Thyroid gland (tissue), 4 donors: ENCODE results near the gene GBE1. TPM values are rescaled to one million over a fixed set of nuclear protein-coding genes. Genes with fewer than 3 reads are reported as not detected.
A peak's percentile ranks its signal among the peaks of the same experiment; 100 is the strongest.

Experiments
- DNase-seq, 2 donors: peaks; one replicate each; pipeline ENCODE4 v3.0.0-alpha.2; 2019
- H3K27ac ChIP-seq, 3 donors: fragments of 200-600 bp; sonication (generic); 1 replicate in 2 of 3; 2 replicates in 1 of 3; pipeline ENCODE4 v1.5.1; 2016 to 2019; ENCODE audit warnings: mild to moderate bottlenecking in 1 of 3, moderate library complexity in 1 of 3
- H3K27me3 ChIP-seq: fragments of 200-600 bp; sonication (generic); one replicate; pipeline ENCODE4 v1.5.1; 2019
- H3K36me3 ChIP-seq, 2 donors: fragments of 200-600 bp; sonication (generic); one replicate each; pipeline ENCODE4 v1.5.1; 2016 to 2019
- H3K4me1 ChIP-seq, 2 donors: fragments of 200-600 bp; sonication (generic); one replicate each; pipeline ENCODE4 v1.5.1; 2017 to 2019
- H3K4me3 ChIP-seq, 3 donors: fragments of 200-600 bp; sonication (generic); replicated peaks in 1 of 3; 1 replicate in 2 of 3; 2 replicates in 1 of 3; pipeline ENCODE4 v1.5.1; 2016; ENCODE audit warnings: mild to moderate bottlenecking in 1 of 3
- H3K9me3 ChIP-seq: fragments of 200-600 bp; sonication (generic); one replicate; pipeline ENCODE4 v1.5.1; 2017
- POLR2A ChIP-seq, 2 donors: fragments of 450-650 bp; IDR thresholded peaks; one replicate each; pipeline ENCODE4 v1.6.1; 2017; ENCODE audit warnings: antibody characterized with exemption in 2 of 2, mild to moderate bottlenecking in 2 of 2, moderate library complexity in 1 of 2
- WGBS, 2 donors: methylation state at CpG; one replicate each; pipeline ENCODE4 v1.1.5; 2017; 5-methylcytosine and 5-hydroxymethylcytosine counted together
- intact Hi-C: fragments of 100-400 bp; cut with DNase I; formaldehyde crosslinking; loops from one replicate; pipeline ENCODE4 v1.15.1; 2023
- total RNA-seq, 4 donors: library from RNA; depleted of rRNA; stranded (reverse); fragments of >200 nt; gene quantifications; one replicate each; pipeline ENCODE4 v1.2.3, GENCODE V29; 2016
- TF ChIP-seq, protein P1 (sequence below), 6 experiments: fragments of 200-600 bp in 3 of 6; fragments of 450-650 bp in 3 of 6; sonication (generic) in 3 of 6; IDR thresholded peaks; one replicate each; pipeline ENCODE4 v1.5.1; 2016 to 2019; ENCODE audit warnings: antibody characterized with exemption in 6 of 6, mild to moderate bottlenecking in 2 of 6, inconsistent platforms in 1 of 6, moderate library complexity in 1 of 6

Gene GBE1
- 10 to 100 TPM; 33.4 to 58.4 (median 40.8) TPM for total RNA-seq

DNA sequence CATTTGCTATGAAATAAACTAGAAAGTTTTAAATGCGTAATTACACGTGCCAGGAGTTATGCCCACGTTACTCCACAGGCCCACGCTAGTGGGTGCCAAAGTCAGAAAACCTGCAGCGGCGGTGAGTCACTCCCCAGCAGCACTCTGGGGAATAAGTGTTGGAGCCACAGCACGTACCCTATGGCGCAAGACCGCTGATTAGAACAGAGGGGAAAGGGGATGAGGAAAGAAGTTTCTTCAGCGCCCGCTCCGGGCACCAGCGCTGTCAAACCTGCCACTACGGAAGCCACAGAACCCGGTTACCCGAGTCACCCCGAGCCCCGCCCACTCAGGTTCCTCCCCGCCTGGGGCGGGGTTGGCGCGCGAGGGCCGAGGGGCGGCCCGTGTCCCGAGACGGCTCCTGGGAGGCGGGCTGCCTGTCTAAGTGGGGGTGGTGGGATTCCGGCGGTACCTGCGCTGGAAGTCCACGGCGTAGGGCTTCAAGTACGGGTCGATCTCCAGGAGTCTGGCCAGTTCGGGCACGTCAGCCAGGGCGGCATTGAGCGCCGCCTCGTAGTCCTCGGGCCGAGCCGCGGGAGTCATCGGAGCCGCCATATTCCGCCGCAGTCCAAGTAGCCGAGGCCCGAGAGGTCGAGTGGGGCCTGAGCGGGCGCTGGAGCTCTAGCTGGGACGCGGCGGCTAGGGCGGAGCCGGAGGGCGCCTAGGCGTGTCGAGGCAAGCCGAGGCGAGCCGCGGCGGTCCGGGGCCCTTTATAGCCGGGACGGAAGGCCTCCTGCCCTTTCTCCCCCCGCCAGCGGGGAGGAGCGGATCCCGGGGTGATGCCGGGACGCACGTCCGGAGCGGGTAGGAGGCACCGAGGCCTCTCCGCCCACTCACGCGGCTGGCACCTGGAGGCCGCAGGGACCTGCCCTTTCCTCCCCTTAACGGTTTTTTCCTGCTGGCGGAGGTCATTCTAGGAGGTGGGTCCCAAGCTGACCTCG lies at the start of gene GBE1:
Gene GBE1, minus strand, starts transcription at position 722 of the 980 bp plus-strand sequence. Its CDS starts 128 bp downstream, at position 594.
- peak; percentile 92 to 93 for DNase-seq
- peaks cover 18 to 22% of the 10 kb centered on the region in 2 donors for H3K4me1 ChIP-seq
- intact Hi-C loops, result no loop called here
- peak within 1 kb of the TSS; percentile 98 to 99 (median 99) for H3K27ac ChIP-seq
- H3K4me3 ChIP-seq, result peak within 1 kb of the TSS; percentile 2 to 58 (median 57)
- TF ChIP-seq, protein P1, sequence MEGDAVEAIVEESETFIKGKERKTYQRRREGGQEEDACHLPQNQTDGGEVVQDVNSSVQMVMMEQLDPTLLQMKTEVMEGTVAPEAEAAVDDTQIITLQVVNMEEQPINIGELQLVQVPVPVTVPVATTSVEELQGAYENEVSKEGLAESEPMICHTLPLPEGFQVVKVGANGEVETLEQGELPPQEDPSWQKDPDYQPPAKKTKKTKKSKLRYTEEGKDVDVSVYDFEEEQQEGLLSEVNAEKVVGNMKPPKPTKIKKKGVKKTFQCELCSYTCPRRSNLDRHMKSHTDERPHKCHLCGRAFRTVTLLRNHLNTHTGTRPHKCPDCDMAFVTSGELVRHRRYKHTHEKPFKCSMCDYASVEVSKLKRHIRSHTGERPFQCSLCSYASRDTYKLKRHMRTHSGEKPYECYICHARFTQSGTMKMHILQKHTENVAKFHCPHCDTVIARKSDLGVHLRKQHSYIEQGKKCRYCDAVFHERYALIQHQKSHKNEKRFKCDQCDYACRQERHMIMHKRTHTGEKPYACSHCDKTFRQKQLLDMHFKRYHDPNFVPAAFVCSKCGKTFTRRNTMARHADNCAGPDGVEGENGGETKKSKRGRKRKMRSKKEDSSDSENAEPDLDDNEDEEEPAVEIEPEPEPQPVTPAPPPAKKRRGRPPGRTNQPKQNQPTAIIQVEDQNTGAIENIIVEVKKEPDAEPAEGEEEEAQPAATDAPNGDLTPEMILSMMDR (IDR thresholded peaks at IDR 0.05), result peak in 4 of 6 experiments; percentile 23 to 43 (median 38)
- peak; percentile 36 to 90 for TF ChIP-seq POLR2A (IDR thresholded peaks at IDR 0.05)
- no peaks in the 10 kb centered on the region for H3K36me3 ChIP-seq
- no peaks in the 10 kb centered on the region for H3K9me3 ChIP-seq
- 0 to 1% methylated on average over 31 to 48 of the region's 88 CpGs for WGBS, 2 donors
- H3K27me3 ChIP-seq, result no peaks in the 10 kb centered on the region

- 64 to 71% methylated on average over 2 of the region's 2 CpGs for WGBS, 2 donors
- no peak for DNase-seq
- no peaks in the 10 kb centered on the region for H3K9me3 ChIP-seq
- H3K4me3 ChIP-seq, result no peak overlapping the region
- TF ChIP-seq, protein P1 (IDR thresholded peaks at IDR 0.05), result no peak
- TF ChIP-seq POLR2A (IDR thresholded peaks at IDR 0.05), result no peak
- no peaks in the 10 kb centered on the region for H3K27me3 ChIP-seq
- no peaks in the 10 kb centered on the region for H3K4me1 ChIP-seq
- H3K36me3 ChIP-seq, result no peaks in the 10 kb centered on the region
- no peak overlapping the region for H3K27ac ChIP-seq
- intact Hi-C loops, result no loop called here
These were observed 47.5 kb upstream of the GBE1 start for GRCh38 chr3:81808900-81809299.

- DNase-seq, result no peak
- Histone ChIP-seq H3K9me3 (no peaks in the 10 kb centered on the region), H3K36me3 (no peaks in the 10 kb centered on the region), H3K27me3 (no peaks in the 10 kb centered on the region), H3K4me3 (no peak overlapping the region), H3K27ac (no peak overlapping the region), H3K4me1 (no peaks in the 10 kb centered on the region)
- WGBS, 2 donors, result 54 to 62% methylated on average over 4 of the region's 4 CpGs
- intact Hi-C loops, result no loop called here
- TF ChIP-seq, protein P1 (IDR thresholded peaks at IDR 0.05), result no peak
- no peak for TF ChIP-seq POLR2A (IDR thresholded peaks at IDR 0.05)
These were observed 38.0 kb upstream of the GBE1 start for GRCh38 chr3:81799403-81799802.

DNA sequence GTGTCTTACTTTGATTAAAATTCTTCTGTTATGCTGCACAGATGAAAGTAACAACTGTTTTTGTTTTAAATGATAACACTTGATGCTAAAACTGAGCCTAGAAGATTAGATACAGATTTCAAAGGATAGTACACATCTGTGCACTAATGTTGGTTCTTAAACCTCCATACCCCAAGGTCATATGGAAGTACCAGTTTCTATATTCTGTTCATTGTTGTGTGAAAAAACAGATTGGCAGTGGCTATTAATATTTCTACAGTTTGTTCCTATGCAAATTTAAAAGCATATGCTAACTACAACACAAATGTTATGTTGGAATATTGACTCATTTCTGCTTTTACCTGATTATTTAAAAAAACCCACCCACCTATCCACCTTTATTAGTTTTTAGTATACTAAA lies 32.0 kb upstream of the GBE1 start:
- Histone ChIP-seq H3K27me3 (no peaks in the 10 kb centered on the region), H3K4me1 (peaks cover 3 to 12% of the 10 kb centered on the region in 2 donors), H3K4me3 (no peak overlapping the region), H3K36me3 (no peaks in the 10 kb centered on the region), H3K9me3 (no peaks in the 10 kb centered on the region), H3K27ac (no peak overlapping the region)
- no peak for TF ChIP-seq POLR2A (IDR thresholded peaks at IDR 0.05)
- TF ChIP-seq, protein P1 (IDR thresholded peaks at IDR 0.05), result no peak
- intact Hi-C loops, result no loop called here
- no peak for DNase-seq

DNA sequence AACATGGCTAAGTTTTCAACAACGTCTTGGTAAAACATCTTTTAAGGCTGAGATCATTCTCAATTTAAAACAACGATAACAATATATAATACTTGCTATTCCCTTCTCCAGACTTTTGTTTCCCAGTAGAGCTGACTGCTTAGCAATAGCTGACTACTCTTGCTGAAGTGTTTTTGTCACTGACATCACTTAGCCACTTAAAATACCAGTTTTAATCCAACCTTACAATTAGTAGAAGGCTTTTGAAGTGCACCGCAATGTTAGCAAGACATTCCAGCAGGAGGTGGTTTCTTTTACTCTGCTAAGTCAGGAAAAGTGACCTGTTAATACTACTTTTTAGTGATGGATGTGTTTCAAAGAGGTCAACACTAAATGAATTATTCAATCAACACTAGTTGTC lies 28.7 kb upstream of the GBE1 start:
- intact Hi-C loops, result no loop called here
- no peaks in the 10 kb centered on the region for H3K27me3 ChIP-seq
- 13 to 19% methylated on average over 3 of the region's 3 CpGs for WGBS, 2 donors
- H3K9me3 ChIP-seq, result no peaks in the 10 kb centered on the region
- no peak overlapping the region for H3K4me3 ChIP-seq
- peak overlapping the region in 2 of 3 donors; percentile 25 to 41 for H3K27ac ChIP-seq
- peaks cover 3 to 12% of the 10 kb centered on the region in 2 donors for H3K4me1 ChIP-seq
- TF ChIP-seq POLR2A (IDR thresholded peaks at IDR 0.05), result no peak
- TF ChIP-seq, protein P1 (IDR thresholded peaks at IDR 0.05), result no peak
- peak; percentile 22 to 25 for DNase-seq
- no peaks in the 10 kb centered on the region for H3K36me3 ChIP-seq
